Measurements from ENCODE around the gene ATP2C2.
A peak's percentile ranks its signal among the peaks of the same experiment; 100 is the strongest.

The ATP2C2 gene

DNA sequence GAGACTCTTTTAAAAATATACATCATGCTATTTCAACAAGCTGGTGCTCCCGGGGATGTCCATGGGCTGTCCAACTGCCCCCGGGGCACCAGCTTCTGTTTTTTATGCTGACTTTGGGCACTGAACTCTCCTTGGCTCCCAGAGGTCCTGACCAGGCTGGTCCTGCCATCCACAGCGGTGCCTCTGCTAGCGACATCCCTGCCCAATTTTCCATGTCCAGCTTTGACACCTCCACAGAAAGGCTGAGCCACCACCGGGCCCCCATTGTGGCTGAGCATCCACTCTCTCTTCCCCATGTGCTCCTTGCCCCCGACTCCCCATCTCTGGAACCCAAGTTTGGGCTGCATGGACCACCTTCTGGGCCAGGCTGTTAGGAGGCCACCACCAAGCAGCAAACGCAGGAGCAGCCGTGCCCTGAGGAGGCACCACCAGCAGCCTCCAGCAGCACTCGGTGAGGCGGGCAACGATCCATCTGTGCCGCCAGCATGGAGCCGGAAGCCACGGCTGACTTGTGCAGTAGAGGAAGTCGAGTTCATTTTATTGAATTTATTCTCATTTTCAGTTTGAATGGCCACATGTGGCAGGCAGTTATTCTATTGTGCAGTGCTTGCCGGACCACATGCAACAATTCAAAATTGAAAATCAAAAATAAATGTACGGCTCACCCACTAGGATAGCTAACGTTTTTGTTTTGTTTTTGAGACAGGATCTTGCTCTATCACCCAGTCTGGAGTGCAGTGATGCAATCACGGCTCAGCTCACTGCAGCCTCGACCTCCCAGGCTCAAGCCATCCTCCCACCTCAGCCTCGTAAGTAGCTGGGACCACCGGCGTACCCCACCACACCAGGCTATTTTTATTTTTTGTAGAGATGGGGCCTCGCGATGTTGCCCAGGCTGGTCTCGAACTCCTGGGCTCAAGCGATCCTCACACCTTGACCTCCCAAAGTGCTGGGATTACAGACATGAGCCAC is 139.0 kb downstream of the ATP2C2 start:
- TF ChIP-seq L3MBTL2 (conservative IDR thresholded peaks at IDR 0.05), result no peak
- no peak for TF ChIP-seq NFRKB (IDR thresholded peaks at IDR 0.05)
- ChIA-PET CTCF (interaction anchor here (0.7 to 9.2 kb wide), 10 partner anchors 10 to 517 kb away, joined by 3 to 49 read pairs (median 4); no protein-coding TSS in a partner anchor), POLR2A (interaction anchor here (1.5 kb wide), 1 partner anchor 110 kb away, joined by 3 read pairs; no protein-coding TSS in a partner anchor)
- no peak for DNase-seq (ENCODE audit: extremely low spot score)

- POLR2A ChIA-PET, result no interaction called here
- TF ChIP-seq LEF1 (IDR thresholded peaks at IDR 0.05; ENCODE audit: borderline replicate concordance), result no peak
- no peak for DNase-seq (ENCODE audit: extremely low spot score)
- CTCF ChIA-PET, result interaction anchor here (0.6 to 9.2 kb wide), 3 partner anchors 114 to 232 kb away, joined by 3 to 49 read pairs (median 4); no protein-coding TSS in a partner anchor
Observed at GRCh38 chr16:84508502-84508901, 140.2 kb downstream of the ATP2C2 start.

GRCh38 chr16:84509032-84509950 is 141.0 kb downstream of the ATP2C2 start:
- TF ChIP-seq ZNF384 (IDR thresholded peaks at IDR 0.05) (no peak), ELF4 (IDR thresholded peaks at IDR 0.05) (no peak), ARNT (IDR thresholded peaks at IDR 0.05) (no peak), FOXK2 (IDR thresholded peaks at IDR 0.05) (no peak), NFRKB (IDR thresholded peaks at IDR 0.05) (no peak), BHLHE40 (IDR thresholded peaks at IDR 0.05; ENCODE audit: borderline replicate concordance) (no peak), TARDBP (IDR thresholded peaks at IDR 0.05) (no peak), LEF1 (IDR thresholded peaks at IDR 0.05; ENCODE audit: borderline replicate concordance) (no peak), HDGF (IDR thresholded peaks at IDR 0.05; ENCODE audit: borderline replicate concordance) (no peak)
- CTCF ChIA-PET, result interaction anchor here (0.6 to 9.2 kb wide), 2 partner anchors 113 to 137 kb away, joined by 4 to 49 read pairs; no protein-coding TSS in a partner anchor
- POLR2A ChIA-PET, result no interaction called here
- DNase-seq (ENCODE audit: extremely low spot score), result no peak

- CTCF ChIA-PET, result interaction anchor here (0.6 to 9.2 kb wide), 9 partner anchors 9 to 301 kb away, joined by 3 to 49 read pairs (median 5); no protein-coding TSS in a partner anchor
- POLR2A ChIA-PET, result no interaction called here
- peak; percentile 73 for DNase-seq (ENCODE audit: extremely low spot score)
- no peak for TF ChIP-seq NFRKB (IDR thresholded peaks at IDR 0.05)
Observed at GRCh38 chr16:84511180-84511800, 143.0 kb downstream of the ATP2C2 start.

GRCh38 chr16:84511831-84512230 is 143.5 kb downstream of the ATP2C2 start:
- no peak for DNase-seq (ENCODE audit: extremely low spot score)
- POLR2A ChIA-PET, result no interaction called here
- CTCF ChIA-PET, result interaction anchor here (9.2 kb wide), 1 partner anchor 110 kb away, joined by 49 read pairs; no protein-coding TSS in a partner anchor
- TF ChIP-seq, protein P1, sequence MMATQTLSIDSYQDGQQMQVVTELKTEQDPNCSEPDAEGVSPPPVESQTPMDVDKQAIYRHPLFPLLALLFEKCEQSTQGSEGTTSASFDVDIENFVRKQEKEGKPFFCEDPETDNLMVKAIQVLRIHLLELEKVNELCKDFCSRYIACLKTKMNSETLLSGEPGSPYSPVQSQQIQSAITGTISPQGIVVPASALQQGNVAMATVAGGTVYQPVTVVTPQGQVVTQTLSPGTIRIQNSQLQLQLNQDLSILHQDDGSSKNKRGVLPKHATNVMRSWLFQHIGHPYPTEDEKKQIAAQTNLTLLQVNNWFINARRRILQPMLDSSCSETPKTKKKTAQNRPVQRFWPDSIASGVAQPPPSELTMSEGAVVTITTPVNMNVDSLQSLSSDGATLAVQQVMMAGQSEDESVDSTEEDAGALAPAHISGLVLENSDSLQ (IDR thresholded peaks at IDR 0.05), result no peak
- TF ChIP-seq FOXK2 (IDR thresholded peaks at IDR 0.05), result no peak
- no peak for TF ChIP-seq TARDBP (IDR thresholded peaks at IDR 0.05)
- TF ChIP-seq LEF1 (IDR thresholded peaks at IDR 0.05; ENCODE audit: borderline replicate concordance), result no peak
- TF ChIP-seq FOXA1 (IDR thresholded peaks at IDR 0.05), result no peak
- TF ChIP-seq HDGF (IDR thresholded peaks at IDR 0.05; ENCODE audit: borderline replicate concordance), result no peak
- no peak for TF ChIP-seq L3MBTL2 (conservative IDR thresholded peaks at IDR 0.05)
- TF ChIP-seq NFRKB (IDR thresholded peaks at IDR 0.05), result no peak
- TF ChIP-seq SUZ12 (IDR thresholded peaks at IDR 0.05), result no peak
- TF ChIP-seq FOXM1 (IDR thresholded peaks at IDR 0.05; ENCODE audit: borderline replicate concordance), result no peak
- TF ChIP-seq ZNF384 (IDR thresholded peaks at IDR 0.05), result no peak
- no peak for TF ChIP-seq BHLHE40 (IDR thresholded peaks at IDR 0.05; ENCODE audit: borderline replicate concordance)

GRCh38 chr16:84513123-84513522 is 144.8 kb downstream of the ATP2C2 start:
- DNase-seq (ENCODE audit: extremely low spot score), result no peak
- ChIA-PET POLR2A (no interaction called here), CTCF (interaction anchor here (9.2 kb wide), 1 partner anchor 109 kb away, joined by 49 read pairs; no protein-coding TSS in a partner anchor)
- TF ChIP-seq NFRKB (IDR thresholded peaks at IDR 0.05) (no peak), SP1 (IDR thresholded peaks at IDR 0.05) (no peak), ELF4 (IDR thresholded peaks at IDR 0.05) (no peak), SUZ12 (IDR thresholded peaks at IDR 0.05) (no peak), FOXM1 (IDR thresholded peaks at IDR 0.05; ENCODE audit: borderline replicate concordance) (no peak), FOXK2 (IDR thresholded peaks at IDR 0.05) (no peak), HDGF (IDR thresholded peaks at IDR 0.05; ENCODE audit: borderline replicate concordance) (no peak), FOXA1 (IDR thresholded peaks at IDR 0.05) (no peak), ARNT (IDR thresholded peaks at IDR 0.05) (no peak), TARDBP (IDR thresholded peaks at IDR 0.05) (no peak), LEF1 (IDR thresholded peaks at IDR 0.05; ENCODE audit: borderline replicate concordance) (no peak), BHLHE40 (IDR thresholded peaks at IDR 0.05; ENCODE audit: borderline replicate concordance) (no peak), L3MBTL2 (conservative IDR thresholded peaks at IDR 0.05) (no peak), CTBP1 (IDR thresholded peaks at IDR 0.05; ENCODE audit: borderline replicate concordance) (no peak), ZNF384 (IDR thresholded peaks at IDR 0.05) (no peak)
- TF ChIP-seq, protein P1 (IDR thresholded peaks at IDR 0.05), result no peak
